CD1c-positive myeloid dendritic cell (primary cell): ENCODE data around the gene ANKRD17.
A peak's percentile ranks its signal among the peaks of the same experiment; 100 is the strongest.

Source experiments
- DNase-seq: peaks from one replicate; pipeline ENCODE4 v3.0.0-alpha.2; 2016; ENCODE audit errors: extremely low spot score

Gene ANKRD17

DNA sequence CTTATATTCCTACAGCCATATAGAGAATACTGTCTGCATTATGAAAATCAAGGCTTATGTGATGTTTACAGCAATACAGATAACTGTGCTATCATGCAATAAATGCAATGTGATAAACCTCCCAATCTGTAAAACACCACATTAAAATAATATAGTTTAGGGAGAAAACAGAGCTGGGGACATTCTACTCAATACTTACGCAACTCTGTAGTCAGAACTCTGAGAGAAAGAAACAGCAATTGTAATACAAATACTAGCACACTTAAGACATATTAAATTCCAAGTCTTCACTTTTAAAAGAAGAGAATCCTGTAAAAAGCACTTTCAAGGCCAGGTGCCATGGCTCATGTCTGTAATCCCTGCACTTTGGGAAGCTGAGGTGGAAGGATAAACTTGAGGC, 61.4 kb downstream of the ANKRD17 start:
- DNase-seq: no peak

DNA sequence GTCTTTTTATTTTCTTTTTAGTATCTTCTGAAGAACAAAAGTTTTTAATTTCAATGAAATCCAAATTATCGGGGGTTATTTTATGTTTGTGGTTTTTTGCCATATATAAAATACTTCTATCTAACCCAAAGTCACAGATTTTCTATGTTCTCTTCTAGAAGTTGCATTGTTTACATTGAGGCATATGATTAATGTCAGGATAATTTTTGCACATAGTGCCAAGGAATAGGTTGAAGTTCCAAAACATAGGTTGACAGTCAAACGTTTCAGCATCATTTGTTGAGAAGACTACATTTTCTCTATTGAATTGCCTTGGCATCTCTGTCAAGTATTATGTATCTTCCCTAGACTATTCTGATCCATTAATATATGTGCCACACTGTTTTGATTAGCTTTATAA, 64.5 kb downstream of the ANKRD17 start:
- no peak for DNase-seq

DNA sequence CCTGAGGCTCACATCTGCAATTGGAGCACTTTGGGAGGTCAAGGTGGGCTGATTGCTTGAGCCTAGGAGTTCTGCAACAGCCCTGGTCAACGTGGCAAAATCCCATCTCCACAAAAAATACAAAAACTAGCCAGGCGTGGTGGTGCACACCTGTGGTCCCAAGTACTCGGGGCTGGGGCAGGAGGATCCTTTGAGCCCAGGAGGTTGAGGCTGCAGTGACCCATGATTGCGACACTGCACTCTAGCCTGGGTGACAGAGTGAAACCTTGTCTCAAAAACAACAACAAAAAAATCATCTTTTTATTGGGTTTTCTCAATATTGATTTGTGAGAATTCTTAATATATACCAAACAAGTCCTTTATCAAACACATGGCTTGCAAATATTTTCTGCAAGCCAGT, 64.9 kb downstream of the ANKRD17 start:
- DNase-seq: no peak

DNA sequence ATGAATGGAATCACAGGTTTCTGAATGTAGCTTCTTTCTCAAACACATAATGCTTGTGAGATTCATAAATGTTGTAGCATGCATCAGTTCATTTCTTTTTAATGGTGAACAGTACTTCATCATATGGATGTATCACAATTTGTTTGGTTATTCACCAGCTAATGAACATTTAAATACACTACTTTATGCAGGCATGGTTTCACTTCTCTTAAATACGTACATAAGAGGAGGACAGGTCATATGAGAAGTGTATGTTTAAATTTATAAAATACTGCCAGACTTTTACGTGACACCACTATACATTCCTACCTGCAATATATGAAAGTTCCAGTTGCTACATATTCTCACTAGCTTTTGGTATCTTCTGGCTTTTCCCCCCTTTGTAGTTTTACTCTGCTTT, 65.4 kb downstream of the ANKRD17 start:
- DNase-seq: no peak

DNA sequence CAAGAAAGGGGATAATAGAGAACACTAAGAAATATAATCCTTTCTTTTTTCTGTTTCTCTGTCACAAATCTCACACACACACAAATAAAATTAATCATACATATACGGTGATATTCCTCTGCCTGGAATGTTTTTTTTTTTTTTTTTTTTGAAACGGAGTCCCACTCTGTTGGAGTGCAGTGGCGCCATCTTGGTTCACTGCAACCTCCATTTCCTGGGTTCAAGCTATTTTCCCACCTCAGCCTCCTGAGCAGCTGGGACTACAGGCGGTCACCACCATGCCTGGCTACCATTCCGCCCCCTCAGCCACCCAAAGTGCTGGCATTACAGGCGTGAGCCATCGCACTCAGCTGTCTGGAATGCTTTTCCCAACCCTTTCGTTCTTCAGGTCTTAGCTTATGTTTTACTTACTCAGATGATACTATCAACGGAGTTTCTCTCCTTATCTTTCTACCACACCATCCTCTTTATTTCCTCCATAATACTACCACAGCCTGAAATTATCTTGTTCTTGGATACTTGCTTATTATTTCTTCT, 69.3 kb downstream of the ANKRD17 start:
- DNase-seq: no peak

DNA sequence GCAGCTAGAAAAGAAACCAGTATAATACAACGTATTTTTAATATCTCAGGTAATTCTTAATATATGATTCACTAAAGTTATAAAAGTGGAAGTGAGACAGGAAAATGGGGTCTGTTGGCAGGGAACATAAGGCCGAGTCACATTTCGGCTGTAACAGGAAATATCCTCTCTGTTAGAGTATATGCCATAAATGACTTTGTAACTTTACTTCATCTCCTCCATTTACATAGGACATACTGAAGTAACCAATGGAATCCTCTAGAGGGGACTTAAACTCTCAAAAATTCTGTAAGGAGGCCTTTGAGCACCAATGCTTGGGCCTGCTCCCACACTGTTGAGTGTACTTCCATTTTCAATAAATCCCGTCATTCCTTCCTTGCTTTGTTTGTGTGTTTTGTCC, 71.3 kb downstream of the ANKRD17 start:
- no peak for DNase-seq

DNA sequence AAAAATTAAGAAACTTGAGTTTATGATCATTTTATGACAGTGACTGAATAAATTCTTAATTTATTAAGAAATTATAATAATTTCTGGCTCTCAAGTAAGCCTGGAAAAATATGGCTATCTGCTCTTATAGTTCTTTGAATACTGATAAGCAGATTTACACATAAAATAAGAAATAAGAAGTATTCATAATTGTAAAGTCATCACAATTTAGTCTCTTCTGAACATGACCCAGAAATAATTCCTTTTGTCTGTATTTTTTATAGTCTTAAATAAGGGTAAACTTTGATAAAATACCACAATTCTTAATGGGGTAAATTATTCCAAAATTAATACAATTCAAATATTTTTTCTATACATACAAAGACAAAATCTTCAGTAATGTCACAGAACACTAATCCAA, 72.7 kb downstream of the ANKRD17 start:
- DNase-seq: no peak

DNA sequence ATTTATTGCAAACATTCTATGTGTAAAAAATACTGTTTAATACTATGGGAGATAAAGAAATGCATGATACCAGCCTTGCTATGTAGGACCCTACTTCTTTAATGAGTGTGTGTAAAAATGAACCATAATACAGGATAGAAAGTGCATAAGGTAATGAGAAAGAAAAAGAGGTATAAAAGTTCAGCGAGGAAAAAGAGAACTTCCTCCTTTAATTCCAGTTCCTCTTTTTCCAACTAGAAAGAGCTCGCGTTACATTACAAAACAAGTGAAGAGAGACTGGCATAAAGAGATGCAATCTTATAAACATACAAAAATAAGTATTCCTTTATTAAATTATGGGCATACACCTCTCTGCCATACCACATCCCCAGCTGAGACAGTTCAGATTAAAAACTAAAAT, 77.4 kb downstream of the ANKRD17 start:
- peak; percentile 67 for DNase-seq

DNA sequence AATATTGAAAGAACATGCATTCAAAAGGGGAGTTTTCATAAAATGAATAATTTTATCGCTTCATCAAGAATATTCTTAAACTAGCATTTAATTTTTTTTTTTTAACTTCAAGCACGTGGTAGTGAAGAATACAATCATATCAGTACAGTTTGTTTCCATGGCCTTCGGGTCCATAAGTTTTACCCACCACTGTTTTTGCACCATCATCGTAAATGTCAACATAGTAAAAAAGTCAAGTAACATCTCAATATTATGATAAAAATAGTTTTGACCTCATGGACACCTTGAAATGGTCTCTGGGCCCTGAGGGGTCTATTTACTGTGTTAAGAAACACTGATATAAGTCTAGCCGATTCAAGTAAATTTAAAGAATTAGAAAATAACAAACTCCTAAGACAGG, 80.2 kb downstream of the ANKRD17 start:
- no peak for DNase-seq

DNA sequence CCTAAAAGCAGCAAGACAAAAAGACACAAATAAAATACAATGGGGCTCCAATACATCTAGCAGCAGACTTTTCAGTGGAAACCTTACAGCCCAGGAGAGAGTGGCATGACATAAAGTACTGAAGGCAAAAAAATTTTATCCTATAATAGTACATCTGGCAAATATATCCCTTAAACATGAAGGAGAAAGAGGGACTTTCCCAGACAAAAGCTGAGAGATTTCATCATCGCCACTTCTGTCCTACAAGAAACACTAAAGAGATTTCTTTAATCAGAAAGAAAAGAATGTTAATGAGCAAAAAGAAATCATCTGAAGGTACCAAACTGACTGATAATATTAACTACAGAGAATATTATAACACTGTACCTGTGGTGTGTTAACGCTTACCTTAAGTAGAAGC, 86.4 kb downstream of the ANKRD17 start:
- DNase-seq: no peak

DNA sequence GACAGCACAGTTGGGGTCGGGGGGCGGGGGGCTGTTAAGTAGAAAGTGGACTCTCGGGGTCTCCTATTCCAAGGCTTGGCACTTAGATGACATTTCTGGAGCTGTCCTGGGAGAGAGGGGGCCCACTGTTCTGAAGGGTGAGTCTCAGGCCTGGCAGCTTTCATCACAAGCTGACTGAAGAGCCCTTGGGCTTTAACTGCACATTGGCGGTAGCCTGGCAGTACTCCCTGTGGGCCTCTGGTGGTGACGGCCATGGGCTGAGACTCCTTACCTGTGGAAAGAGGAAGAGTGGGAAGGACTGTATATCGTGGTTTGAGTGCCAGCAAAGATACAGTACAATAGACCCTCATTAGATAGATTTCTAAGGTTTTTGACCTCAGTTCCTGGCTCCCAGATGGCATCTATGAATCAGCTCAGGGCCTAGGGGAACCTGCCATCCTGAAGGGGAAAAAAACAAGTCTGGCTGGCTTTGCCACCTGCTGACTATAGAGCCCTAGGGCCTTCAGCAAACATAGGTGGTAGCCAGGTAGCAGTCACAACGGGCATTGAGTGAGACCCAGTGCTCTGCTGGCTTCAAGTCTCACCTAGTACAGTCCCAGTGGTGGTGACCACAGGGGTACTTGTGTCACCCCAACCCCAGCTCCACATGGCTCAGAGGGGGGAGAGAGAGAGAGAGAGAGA, 87.9 kb downstream of the ANKRD17 start:
- DNase-seq: no peak

DNA sequence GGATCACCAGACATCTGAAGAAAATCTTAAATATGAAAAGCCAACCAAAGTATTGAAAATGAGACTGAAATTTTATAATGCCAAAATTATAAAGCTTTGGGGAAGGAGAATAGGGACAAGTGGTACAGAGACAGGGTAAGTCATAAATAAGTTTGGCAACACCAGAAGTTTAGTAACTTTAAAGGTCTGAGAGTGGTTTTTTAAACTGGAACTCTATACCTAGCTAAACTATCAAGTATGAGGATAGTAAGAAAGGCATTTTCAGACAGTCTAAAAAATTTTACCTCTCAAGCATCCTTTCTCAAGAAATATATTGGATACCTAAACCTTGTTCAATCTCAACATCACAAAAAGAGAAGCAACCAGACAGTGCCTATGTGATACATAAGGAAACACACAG, 92.4 kb downstream of the ANKRD17 start:
- DNase-seq: no peak

DNA sequence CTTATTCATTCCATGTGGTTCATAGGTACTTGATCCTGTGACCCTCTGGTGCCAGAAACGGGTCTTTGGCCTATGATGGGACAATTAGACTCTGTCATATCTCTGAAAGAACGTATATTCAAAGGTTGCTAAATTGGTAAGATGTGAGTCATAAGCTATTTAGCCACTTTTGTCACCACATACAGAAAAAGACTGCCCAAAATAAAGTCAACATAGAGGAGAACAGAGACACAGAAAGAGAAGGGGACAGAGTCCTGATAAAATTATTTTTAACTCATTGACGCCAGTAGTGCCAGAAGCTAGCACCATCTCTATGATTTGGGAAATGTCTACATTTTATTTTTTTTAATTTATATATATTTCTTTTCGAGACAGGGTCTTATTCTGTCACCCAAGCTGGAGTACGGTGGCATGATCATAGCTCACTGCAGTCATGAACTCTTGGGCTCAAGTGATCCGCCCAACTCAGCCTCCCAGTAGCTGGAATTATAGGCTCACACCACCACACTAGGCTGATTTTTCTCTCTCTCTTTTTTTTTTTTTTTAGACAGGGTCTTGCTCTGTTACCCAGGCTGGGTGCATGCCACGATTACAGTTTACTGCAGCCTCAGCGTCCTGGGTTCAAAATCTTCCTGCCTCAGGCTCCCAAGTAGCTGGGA, 96.9 kb downstream of the ANKRD17 start:
- DNase-seq: no peak

DNA sequence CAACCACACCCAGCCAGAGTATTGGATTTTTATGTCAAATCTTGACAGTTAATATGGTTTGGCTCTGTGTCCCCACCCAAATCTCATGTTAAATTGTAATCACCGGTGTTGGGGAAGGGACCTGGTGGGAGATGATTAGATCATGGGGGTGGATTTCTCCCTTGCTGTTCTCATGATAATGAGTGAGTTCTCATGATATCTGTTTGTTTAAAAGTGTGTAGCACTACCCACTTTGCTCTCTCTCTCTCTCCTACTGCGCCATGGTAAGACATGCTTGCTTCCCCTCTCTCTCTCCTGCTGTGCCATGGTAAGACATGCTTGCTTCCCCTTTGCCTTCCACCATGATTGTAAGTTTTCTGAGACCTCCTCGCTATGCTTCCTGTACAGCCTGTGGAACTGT, 102.2 kb downstream of the ANKRD17 start:
- no peak for DNase-seq

DNA sequence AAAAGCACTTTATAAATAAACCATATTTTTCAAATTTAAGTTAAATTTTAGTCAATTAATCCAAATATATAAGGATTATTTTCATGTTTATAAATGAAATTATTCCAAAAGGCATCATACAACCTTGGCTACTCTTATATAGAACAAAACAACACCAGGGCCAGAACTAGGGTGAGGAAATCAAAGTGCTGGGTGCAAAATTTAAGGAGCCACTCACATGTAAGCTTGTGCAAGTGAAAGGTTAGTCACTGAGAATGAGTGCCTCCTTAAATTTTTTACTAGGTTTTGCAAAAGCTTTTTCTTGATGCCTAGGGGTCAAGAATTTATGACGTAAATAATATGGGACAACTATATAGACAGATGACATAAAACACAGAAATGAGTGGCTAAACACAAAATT, 105.7 kb downstream of the ANKRD17 start:
- DNase-seq: no peak

DNA sequence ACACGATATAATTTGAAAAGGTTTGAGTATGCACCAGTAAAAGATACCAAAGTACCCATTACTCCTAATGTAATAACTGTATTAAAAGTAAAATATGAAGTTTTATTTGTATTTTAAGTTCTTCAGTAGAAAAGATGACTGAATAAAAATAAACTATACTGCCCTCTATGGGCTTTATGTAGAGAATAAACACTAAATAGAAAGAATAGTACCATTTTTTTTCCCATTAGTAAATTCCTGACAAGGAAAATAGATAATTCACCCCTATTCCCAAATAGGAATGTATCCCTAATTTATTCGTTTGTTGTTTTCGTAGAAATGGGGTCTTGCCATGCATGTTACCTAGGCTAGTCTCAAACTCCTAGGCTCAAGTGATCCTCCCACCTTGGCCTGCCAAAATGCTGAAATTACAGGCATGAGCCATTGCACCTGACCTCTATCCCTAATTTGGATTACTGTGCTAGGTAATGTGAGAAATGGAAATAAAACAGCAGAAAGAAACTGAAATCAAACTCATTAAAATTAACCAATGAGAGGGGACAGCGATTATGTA, 115.5 kb downstream of the ANKRD17 start:
- DNase-seq: no peak

DNA sequence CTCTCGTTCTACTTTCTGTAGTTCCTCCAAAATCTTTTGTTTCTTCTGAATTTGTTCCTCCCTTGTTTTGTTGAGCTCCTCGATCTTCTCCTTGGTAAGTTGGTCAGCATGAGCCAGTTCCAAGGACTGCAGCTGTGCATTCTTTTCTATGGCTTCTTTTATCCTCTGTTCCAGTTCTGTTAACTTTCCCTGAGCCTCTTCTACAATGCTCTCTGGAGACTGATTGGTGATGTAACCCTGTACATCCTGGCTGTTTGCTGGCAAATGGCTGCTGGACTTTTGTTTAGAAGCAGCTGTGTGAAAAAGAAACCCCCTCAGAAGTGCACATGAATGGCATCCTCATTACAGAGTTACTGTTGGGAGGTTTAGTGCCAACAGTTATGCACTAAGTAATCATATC, 118.6 kb downstream of the ANKRD17 start:
- DNase-seq: no peak

DNA sequence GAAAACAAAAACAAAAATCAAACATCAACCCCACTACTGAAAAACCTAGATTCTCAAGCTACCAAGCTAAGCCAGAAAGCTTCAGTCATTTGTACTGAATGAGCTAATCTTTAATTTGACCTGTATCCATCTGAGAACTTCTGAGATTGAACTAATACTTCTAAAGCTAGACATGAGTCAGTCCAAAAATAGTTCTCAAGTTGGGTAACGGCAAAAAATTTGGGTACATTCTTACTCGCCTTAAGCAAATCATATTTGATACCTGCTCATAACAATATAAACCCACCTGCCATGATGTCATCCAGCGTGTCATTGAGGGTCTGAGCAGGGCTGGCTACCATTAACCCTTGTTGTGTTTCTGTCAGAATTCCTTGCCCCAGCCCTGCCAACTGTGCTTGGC, 119.4 kb downstream of the ANKRD17 start:
- DNase-seq: no peak

DNA sequence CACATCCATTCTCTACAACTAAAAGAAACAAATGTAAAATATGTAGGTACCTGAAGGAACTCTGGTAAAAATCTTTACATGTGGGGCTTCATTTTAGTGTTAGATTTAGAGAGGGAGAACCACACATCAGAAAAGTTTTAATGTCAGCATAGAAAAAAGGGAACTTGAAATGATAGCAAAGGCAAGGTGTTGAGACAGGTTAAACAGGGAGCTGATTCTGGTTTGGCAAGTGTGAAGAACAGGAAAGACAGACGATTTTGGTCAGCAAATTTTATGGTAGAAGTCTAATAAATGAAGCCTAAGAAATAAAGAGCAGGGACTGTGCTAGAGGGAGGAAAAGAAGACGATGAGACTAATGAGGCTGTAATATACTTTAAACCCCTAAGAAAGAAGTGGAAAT, 121.5 kb downstream of the ANKRD17 start:
- DNase-seq: no peak

DNA sequence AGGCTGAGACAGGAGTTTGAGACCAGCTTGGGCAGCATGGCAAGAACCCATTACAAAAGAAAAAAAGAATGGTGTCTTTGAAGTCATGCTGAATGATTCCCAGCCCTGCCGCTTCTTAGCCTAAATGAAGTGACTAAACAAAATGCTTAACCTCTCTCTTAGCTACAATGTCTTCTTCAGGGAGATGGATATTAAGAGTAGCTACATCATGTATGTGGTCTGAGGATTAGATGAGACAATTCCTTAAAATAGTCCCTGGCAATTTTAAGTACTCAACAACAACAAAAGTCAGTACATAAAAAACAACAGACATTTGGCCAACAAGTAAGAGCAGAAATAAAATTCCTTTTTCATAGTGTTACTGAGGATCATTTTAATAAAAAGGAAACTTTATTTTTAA, 124.8 kb downstream of the ANKRD17 start:
- no peak for DNase-seq

DNA sequence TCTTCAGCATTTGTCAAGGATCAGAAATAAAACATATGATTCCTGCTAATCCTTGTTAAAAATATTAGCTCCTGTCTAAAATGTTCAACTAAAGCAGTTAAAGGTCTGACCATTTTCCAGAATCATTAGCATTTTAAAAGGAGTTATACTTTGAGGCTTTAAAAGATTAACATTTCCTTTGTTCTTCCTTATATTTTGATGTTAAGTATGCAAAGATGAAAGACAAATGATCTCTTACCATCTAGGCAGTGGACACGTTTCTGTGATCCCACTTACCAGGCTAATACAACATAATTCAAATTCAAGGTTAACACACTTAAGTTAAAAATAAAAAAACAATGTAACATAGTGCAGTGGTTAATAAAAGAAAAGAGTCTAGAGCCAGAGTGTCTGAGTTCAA, 127.3 kb downstream of the ANKRD17 start:
- DNase-seq: no peak

DNA sequence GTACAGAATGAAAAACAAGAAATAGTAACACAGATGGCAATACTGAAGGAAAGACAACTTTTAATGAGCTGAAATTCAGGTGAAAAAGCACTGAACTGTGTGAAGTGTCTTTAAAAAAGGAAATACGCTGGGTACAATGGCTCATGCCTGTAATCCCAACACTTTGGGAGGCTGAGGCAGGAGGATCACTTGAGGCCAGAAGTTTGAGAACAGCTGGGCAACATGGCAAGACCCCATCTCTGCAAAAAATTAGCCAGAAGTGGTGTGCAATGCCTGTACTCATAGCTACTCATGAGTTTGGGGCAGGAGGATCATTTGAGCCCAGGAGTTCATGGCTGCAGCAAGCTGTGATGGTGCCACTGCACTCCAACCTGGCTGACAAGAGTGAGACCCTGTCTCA, 129.3 kb downstream of the ANKRD17 start:
- no peak for DNase-seq

DNA sequence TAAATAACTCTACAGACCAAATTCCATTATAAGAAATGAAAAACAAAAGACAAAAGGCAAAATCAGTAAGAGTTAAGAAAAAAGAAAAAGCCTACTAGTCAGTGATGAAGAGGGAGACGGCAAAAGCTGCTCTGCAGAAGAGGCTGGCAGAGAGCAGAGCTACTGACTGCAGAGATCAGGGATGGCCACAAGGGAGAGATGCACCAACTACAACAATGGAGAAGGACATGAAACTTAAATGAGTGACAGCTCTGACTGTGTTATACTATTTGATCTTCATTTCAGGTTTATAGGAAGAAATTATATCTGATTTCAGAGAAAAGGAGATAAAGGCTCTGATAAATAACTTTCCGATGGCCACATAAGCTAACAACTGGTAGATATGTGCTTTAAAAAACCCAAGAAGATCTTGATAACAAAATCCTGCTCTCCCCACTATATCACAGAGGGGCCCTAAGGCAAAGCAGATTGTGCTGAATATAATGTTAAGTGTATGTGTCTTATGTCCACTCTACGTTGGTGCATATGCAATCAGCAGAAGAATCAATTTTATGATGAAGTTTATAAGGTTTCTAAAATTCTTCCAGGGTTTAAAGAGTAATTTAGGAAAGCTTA, 130.7 kb downstream of the ANKRD17 start:
- peak; percentile 3 for DNase-seq
